Ascending aorta (tissue), 2 donors: Measurements from ENCODE around the gene CARMIL1. TPM values are rescaled to one million over a fixed set of nuclear protein-coding genes. Genes with fewer than 3 reads are reported as not detected.

Experiments used
- DNase-seq, 2 donors: peaks; one replicate each; pipeline ENCODE4 v3.0.0-alpha.2; 2019; ENCODE audit warnings: low spot score in 2 of 2
- H3K27ac ChIP-seq, 2 donors: fragments of 200-600 bp; sonication (generic); one replicate each; pipeline ENCODE4 v1.5.1; 2016 to 2017; ENCODE audit warnings: mild to moderate bottlenecking in 1 of 2
- H3K27me3 ChIP-seq: fragments of 200-600 bp; sonication (generic); one replicate; pipeline ENCODE4 v1.5.1; 2017
- H3K36me3 ChIP-seq, 2 donors: fragments of 200-600 bp; sonication (generic); one replicate each; pipeline ENCODE4 v1.5.1; 2016
- H3K4me1 ChIP-seq, 2 donors: fragments of 200-600 bp; sonication (generic); one replicate each; pipeline ENCODE4 v1.5.1; 2016 to 2017; ENCODE audit warnings: mild to moderate bottlenecking in 1 of 2
- H3K4me3 ChIP-seq, 2 donors: fragments of 200-600 bp; sonication (generic); one replicate each; pipeline ENCODE4 v1.5.1; 2016 to 2017; ENCODE audit warnings: mild to moderate bottlenecking in 1 of 2
- H3K9me3 ChIP-seq, 2 donors: fragments of 200-600 bp; sonication (generic); one replicate each; pipeline ENCODE4 v1.5.1; 2016
- intact Hi-C: fragments of 100-400 bp; cut with DNase I; formaldehyde crosslinking; loops from one replicate; pipeline ENCODE4 v1.15.1; 2023
- total RNA-seq: library from RNA; depleted of rRNA; stranded (reverse); fragments of >200 nt; gene quantifications from one replicate; pipeline ENCODE4 v1.1.0, GENCODE V29; 2016
- TF ChIP-seq, protein P1 (sequence below), 3 experiments: fragments of 200-600 bp in 2 of 3; fragments of 450-650 bp in 1 of 3; sonication (generic) in 2 of 3; IDR thresholded peaks; one replicate each; pipeline ENCODE4 v1.5.1; 2016 to 2019; ENCODE audit warnings: antibody characterized with exemption in 3 of 3, mild to moderate bottlenecking in 1 of 3, moderate library complexity in 1 of 3

The CARMIL1 gene
- total RNA-seq, 1 donor from 2014 or later: 16.1 TPM

DNA sequence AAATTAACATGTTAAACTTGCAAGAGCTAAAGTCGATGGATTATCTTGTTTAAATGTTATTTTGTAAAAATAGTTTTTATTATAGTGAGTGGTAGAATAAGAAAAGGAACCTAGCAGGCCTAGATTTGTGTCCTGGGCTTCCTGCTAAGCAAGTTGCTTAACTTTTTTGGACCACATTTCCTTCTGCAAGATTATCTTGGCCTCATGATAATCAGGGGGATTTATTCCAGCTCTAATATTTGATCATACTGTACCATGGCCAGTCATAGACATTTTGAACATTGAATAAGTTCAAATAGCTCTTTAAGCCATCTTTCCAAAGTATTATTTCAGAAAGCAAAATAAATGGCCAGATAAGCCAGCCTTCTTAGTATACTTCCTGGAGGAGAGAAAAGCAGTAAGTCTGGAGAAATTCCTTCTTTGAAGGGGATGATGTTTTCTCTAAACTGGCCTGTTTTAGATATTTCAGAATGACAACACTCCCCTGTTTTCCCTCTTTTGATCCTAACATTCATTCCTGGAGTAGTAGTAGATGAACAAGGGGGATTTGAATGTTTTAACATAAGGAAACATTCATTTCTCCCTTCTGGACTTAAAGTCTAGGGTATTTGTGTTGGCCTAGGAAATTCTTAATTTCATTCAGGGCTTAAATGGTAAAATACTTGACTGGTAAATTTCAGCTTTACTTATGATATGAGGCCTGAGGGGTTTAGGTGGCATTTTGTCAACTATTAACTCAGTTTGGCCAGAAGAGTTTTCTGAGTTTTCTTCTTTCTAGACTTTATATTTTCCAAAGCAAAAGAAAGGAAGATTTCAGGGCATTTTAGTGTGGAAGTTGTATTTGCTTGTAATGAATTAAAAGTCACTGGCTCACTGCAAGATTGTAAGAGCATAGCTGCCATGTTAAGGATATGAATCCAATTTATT is 264.1 kb downstream of the CARMIL1 start:
- Histone ChIP-seq H3K9me3 (no peaks in the 10 kb centered on the region), H3K4me1 (peaks cover 0 to 9% of the 10 kb centered on the region in 2 donors), H3K36me3 (peaks cover 18 to 32% of the 10 kb centered on the region in 2 donors), H3K27me3 (no peaks in the 10 kb centered on the region), H3K4me3 (no peak overlapping the region), H3K27ac (peak overlapping the region; percentile 6 to 7)
- TF ChIP-seq, protein P1, sequence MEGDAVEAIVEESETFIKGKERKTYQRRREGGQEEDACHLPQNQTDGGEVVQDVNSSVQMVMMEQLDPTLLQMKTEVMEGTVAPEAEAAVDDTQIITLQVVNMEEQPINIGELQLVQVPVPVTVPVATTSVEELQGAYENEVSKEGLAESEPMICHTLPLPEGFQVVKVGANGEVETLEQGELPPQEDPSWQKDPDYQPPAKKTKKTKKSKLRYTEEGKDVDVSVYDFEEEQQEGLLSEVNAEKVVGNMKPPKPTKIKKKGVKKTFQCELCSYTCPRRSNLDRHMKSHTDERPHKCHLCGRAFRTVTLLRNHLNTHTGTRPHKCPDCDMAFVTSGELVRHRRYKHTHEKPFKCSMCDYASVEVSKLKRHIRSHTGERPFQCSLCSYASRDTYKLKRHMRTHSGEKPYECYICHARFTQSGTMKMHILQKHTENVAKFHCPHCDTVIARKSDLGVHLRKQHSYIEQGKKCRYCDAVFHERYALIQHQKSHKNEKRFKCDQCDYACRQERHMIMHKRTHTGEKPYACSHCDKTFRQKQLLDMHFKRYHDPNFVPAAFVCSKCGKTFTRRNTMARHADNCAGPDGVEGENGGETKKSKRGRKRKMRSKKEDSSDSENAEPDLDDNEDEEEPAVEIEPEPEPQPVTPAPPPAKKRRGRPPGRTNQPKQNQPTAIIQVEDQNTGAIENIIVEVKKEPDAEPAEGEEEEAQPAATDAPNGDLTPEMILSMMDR (IDR thresholded peaks at IDR 0.05): no peak
- no peak for DNase-seq
- intact Hi-C loops: no loop called here

DNA sequence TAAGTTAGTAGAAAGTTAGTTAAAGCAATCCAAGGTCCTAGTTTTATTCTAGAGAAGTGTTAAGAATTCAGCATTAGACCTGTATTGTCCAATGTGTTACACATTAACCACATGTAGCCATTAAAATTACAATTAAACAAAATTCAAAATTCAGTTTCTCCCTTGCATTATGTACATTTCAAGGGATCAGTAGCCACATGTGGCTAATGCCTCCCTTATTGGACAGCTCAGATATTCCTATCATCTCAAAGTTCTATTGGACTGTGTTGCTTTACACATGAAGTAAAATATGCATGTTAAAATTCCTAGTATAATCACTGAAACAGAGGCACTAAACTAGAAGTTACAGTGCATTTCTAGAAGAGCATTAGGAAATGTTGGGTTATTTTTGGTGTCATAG is 265.7 kb downstream of the CARMIL1 start:
- H3K4me1 ChIP-seq: peaks cover 0 to 9% of the 10 kb centered on the region in 2 donors
- peaks cover 11 to 19% of the 10 kb centered on the region in 2 donors for H3K36me3 ChIP-seq
- H3K27ac ChIP-seq: no peak overlapping the region
- H3K27me3 ChIP-seq: no peaks in the 10 kb centered on the region
- no peaks in the 10 kb centered on the region for H3K9me3 ChIP-seq
- no peak overlapping the region for H3K4me3 ChIP-seq
- intact Hi-C loops: no loop called here
- no peak for DNase-seq
- TF ChIP-seq, protein P1 (IDR thresholded peaks at IDR 0.05): no peak

DNA sequence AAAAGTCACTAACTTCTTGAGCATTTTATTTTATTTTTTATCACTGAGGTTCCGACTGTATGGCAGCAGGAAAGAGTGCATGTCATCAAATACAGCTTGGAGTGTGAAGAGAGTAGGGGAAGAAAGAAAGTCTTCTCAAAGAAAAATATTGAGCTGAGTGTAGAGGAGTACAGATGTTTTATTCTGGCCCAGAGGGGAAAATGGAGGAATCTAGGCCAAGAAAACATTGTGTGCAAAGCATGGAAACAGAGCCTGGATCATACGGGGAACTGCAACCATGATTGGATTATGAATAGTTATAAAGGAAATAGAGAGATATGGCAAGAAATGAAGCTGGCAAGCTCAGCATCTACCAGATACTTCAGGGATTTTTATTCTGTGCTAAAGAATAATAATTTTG is 268.6 kb downstream of the CARMIL1 start:
- no peak overlapping the region for H3K27ac ChIP-seq
- peaks cover 3 to 12% of the 10 kb centered on the region in 2 donors for H3K36me3 ChIP-seq
- DNase-seq: no peak
- TF ChIP-seq, protein P1 (IDR thresholded peaks at IDR 0.05): no peak
- intact Hi-C loops: no loop called here
- no peaks in the 10 kb centered on the region for H3K9me3 ChIP-seq
- peaks cover 0 to 7% of the 10 kb centered on the region in 2 donors for H3K4me1 ChIP-seq
- no peak overlapping the region for H3K4me3 ChIP-seq
- no peaks in the 10 kb centered on the region for H3K27me3 ChIP-seq

DNA sequence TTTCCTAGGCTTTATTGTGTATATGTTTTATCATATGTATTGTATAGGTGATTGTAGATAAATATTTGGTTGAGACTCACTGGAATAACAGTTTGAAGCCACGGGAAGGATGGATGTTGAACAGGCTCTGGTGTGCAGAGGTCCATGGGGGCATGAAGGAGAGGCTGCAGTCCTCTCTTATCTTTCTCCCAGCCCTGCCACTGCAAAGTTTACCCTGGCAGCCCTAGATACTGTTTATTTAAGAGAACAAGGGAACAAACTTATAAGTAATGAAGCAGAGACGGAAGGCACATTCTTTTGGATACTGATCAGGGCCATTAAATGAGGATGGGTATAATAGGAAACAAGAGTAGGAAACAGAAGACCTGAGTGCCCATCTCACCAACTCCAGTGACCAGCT is 269.3 kb downstream of the CARMIL1 start:
- H3K36me3 ChIP-seq: peaks cover 3 to 12% of the 10 kb centered on the region in 2 donors
- no peaks in the 10 kb centered on the region for H3K27me3 ChIP-seq
- no peaks in the 10 kb centered on the region for H3K9me3 ChIP-seq
- no peak overlapping the region for H3K27ac ChIP-seq
- no peak overlapping the region for H3K4me3 ChIP-seq
- DNase-seq: no peak
- intact Hi-C loops: no loop called here
- TF ChIP-seq, protein P1 (IDR thresholded peaks at IDR 0.05): no peak
- peaks cover 0 to 7% of the 10 kb centered on the region in 2 donors for H3K4me1 ChIP-seq

DNA sequence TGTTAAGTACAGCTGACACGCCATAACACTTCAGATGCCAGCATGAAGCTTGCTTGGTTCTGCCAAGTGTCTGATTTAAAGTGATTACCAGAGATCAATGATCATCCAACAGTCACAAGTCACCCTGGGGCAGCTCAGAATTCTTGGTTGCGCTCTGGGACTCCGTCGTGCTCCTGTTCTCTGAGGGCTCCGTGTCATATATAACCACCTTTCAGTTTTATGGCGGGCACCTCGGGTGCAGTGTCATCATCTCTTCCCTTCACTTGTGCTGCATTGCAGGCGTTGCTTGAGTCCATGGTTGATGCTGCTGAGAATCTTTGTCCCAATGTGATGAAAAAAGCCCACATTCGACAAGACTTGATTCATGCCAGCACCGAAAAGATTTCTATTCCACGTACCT is 271.5 kb downstream of the CARMIL1 start:
- intact Hi-C loops: no loop called here
- no peaks in the 10 kb centered on the region for H3K9me3 ChIP-seq

More for the DNA sequence above, 271.5 kb downstream of the CARMIL1 start:
- Histone ChIP-seq H3K4me1 (peaks cover 0 to 7% of the 10 kb centered on the region in 2 donors), H3K4me3 (no peak overlapping the region), H3K27ac (no peak overlapping the region), H3K36me3 (peaks cover 3 to 12% of the 10 kb centered on the region in 2 donors), H3K27me3 (no peaks in the 10 kb centered on the region)
- no peak for DNase-seq
- TF ChIP-seq, protein P1 (IDR thresholded peaks at IDR 0.05): no peak
